NOMO-1 (cell line): Measurements from ENCODE around the gene ARPC3.
"Not testable (repeated sequence)": the region's sequence is repeated elsewhere in the genome, so short reads cannot be mapped to it uniquely, and the experiment has no call there.

Experiments used
- DNase-seq, 2 experiments: peaks; one replicate each; lab custom pipeline; 2025; ENCODE audit not compliant: unreplicated experiment in 2 of 2; lab: John Stamatoyannopoulos, UW

ARPC3 gene

GRCh38 chr12:110420644-110421043 is 29.5 kb downstream of the ARPC3 start:
- not testable (repeated sequence) for DNase-seq

- DNase-seq = peak; percentile 21 to 74
These were observed 33.0 kb downstream of the ARPC3 start for GRCh38 chr12:110417113-110417512.

GRCh38 chr12:110410086-110410485 is 40.1 kb downstream of the ARPC3 start:
- DNase-seq = not testable (repeated sequence)

GRCh38 chr12:110405126-110405662 is 44.9 kb downstream of the ARPC3 start:
- not testable (repeated sequence) for DNase-seq

- DNase-seq = peak; percentile 21 to 71
These were observed 46.0 kb downstream of the ARPC3 start for GRCh38 chr12:110403976-110404682.

GRCh38 chr12:110403146-110403975 is 46.8 kb downstream of the ARPC3 start, which contains the start of gene ANAPC7:
Gene ANAPC7 (minus strand): TSS chr12:110403708. CDS start chr12:110403627, 81 bp downstream.
- DNase-seq = peak; percentile 78 to 81
